Measurements from ENCODE around the gene TRABD. TPM values are rescaled to one million over a fixed set of nuclear protein-coding genes. Genes with fewer than 3 reads are reported as not detected.

TRABD gene
- polyA plus RNA-seq, 1 donor from 2014 or later: 31.8 TPM

- Histone ChIP-seq H2AFZ (ENCODE audit: low read depth, low read length) (no peak overlapping the region), H3K9ac (ENCODE audit: low read length) (no peak overlapping the region), H3K4me2 (ENCODE audit: low read length) (no peak overlapping the region), H3K9me2 (ENCODE audit: insufficient read depth, low read length) (no peaks in the 10 kb centered on the region), H3K27ac (ENCODE audit: low read length) (no peak overlapping the region), H3K4me3 (ENCODE audit: low read length) (no peak overlapping the region), H3K27me3 (ENCODE audit: insufficient read depth, low read depth, low read length) (no peaks in the 10 kb centered on the region), H4K20me1 (ENCODE audit: insufficient read depth) (no peaks in the 10 kb centered on the region), H3K9me3 (ENCODE audit: low read length) (no peaks in the 10 kb centered on the region), H3F3A (ENCODE audit: insufficient read depth, low read length, poor library complexity, severe bottlenecking) (no peaks in the 10 kb centered on the region), H3K79me2 (replicated peaks; ENCODE audit: insufficient read depth, low read length) (no peaks in the 10 kb centered on the region), H3K36me3 (ENCODE audit: insufficient read depth, low read length) (no peaks in the 10 kb centered on the region)
- TF ChIP-seq POLR2AphosphoS5 (IDR thresholded peaks at IDR 0.05): no peak
- no peak for TF ChIP-seq SMC3 (conservative IDR thresholded peaks at IDR 0.05; ENCODE audit: poor library complexity)
- TF ChIP-seq EP300 (conservative IDR thresholded peaks at IDR 0.05; ENCODE audit: poor library complexity, severe bottlenecking): no peak
- no peak for TF ChIP-seq EZH2 (IDR thresholded peaks at IDR 0.05; ENCODE audit: borderline replicate concordance, insufficient read depth, low read length, poor library complexity, severe bottlenecking)
- TF ChIP-seq RAD21 (conservative IDR thresholded peaks at IDR 0.05): no peak
- no peak for TF ChIP-seq TAF1 (IDR thresholded peaks at IDR 0.05; ENCODE audit: low read depth)
- TF ChIP-seq MXI1 (conservative IDR thresholded peaks at IDR 0.05; ENCODE audit: poor library complexity, severe bottlenecking): no peak
- TF ChIP-seq, protein P1, sequence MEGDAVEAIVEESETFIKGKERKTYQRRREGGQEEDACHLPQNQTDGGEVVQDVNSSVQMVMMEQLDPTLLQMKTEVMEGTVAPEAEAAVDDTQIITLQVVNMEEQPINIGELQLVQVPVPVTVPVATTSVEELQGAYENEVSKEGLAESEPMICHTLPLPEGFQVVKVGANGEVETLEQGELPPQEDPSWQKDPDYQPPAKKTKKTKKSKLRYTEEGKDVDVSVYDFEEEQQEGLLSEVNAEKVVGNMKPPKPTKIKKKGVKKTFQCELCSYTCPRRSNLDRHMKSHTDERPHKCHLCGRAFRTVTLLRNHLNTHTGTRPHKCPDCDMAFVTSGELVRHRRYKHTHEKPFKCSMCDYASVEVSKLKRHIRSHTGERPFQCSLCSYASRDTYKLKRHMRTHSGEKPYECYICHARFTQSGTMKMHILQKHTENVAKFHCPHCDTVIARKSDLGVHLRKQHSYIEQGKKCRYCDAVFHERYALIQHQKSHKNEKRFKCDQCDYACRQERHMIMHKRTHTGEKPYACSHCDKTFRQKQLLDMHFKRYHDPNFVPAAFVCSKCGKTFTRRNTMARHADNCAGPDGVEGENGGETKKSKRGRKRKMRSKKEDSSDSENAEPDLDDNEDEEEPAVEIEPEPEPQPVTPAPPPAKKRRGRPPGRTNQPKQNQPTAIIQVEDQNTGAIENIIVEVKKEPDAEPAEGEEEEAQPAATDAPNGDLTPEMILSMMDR (IDR thresholded peaks at IDR 0.05; ENCODE audit: poor library complexity, severe bottlenecking): no peak
Measured at GRCh38 chr22:50211147-50211546, 25.4 kb downstream of the TRABD start.

GRCh38 chr22:50213263-50213662 lies 27.6 kb downstream of the TRABD start:
- TF ChIP-seq POLR2AphosphoS5 (IDR thresholded peaks at IDR 0.05) (no peak), EZH2 (IDR thresholded peaks at IDR 0.05; ENCODE audit: borderline replicate concordance, insufficient read depth, low read length, poor library complexity, severe bottlenecking) (no peak), RAD21 (conservative IDR thresholded peaks at IDR 0.05) (no peak), SMC3 (conservative IDR thresholded peaks at IDR 0.05; ENCODE audit: poor library complexity) (no peak), MXI1 (conservative IDR thresholded peaks at IDR 0.05; ENCODE audit: poor library complexity, severe bottlenecking) (no peak), TAF1 (IDR thresholded peaks at IDR 0.05; ENCODE audit: low read depth) (no peak), EP300 (conservative IDR thresholded peaks at IDR 0.05; ENCODE audit: poor library complexity, severe bottlenecking) (no peak)
- TF ChIP-seq, protein P2, sequence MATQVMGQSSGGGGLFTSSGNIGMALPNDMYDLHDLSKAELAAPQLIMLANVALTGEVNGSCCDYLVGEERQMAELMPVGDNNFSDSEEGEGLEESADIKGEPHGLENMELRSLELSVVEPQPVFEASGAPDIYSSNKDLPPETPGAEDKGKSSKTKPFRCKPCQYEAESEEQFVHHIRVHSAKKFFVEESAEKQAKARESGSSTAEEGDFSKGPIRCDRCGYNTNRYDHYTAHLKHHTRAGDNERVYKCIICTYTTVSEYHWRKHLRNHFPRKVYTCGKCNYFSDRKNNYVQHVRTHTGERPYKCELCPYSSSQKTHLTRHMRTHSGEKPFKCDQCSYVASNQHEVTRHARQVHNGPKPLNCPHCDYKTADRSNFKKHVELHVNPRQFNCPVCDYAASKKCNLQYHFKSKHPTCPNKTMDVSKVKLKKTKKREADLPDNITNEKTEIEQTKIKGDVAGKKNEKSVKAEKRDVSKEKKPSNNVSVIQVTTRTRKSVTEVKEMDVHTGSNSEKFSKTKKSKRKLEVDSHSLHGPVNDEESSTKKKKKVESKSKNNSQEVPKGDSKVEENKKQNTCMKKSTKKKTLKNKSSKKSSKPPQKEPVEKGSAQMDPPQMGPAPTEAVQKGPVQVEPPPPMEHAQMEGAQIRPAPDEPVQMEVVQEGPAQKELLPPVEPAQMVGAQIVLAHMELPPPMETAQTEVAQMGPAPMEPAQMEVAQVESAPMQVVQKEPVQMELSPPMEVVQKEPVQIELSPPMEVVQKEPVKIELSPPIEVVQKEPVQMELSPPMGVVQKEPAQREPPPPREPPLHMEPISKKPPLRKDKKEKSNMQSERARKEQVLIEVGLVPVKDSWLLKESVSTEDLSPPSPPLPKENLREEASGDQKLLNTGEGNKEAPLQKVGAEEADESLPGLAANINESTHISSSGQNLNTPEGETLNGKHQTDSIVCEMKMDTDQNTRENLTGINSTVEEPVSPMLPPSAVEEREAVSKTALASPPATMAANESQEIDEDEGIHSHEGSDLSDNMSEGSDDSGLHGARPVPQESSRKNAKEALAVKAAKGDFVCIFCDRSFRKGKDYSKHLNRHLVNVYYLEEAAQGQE (IDR thresholded peaks at IDR 0.05; ENCODE audit: borderline replicate concordance): no peak
- TF ChIP-seq, protein P1 (IDR thresholded peaks at IDR 0.05; ENCODE audit: poor library complexity, severe bottlenecking): no peak
- Histone ChIP-seq H3K79me2 (replicated peaks; ENCODE audit: insufficient read depth, low read length) (no peaks in the 10 kb centered on the region), H3K4me3 (ENCODE audit: low read length) (no peak overlapping the region), H2AFZ (ENCODE audit: low read depth, low read length) (no peak overlapping the region), H3K27ac (ENCODE audit: low read length) (no peak overlapping the region), H3K9me2 (ENCODE audit: insufficient read depth, low read length) (no peaks in the 10 kb centered on the region), H3K9me3 (ENCODE audit: low read length) (no peaks in the 10 kb centered on the region), H3F3A (ENCODE audit: insufficient read depth, low read length, poor library complexity, severe bottlenecking) (no peaks in the 10 kb centered on the region), H3K9ac (ENCODE audit: low read length) (no peak overlapping the region), H3K27me3 (ENCODE audit: insufficient read depth, low read depth, low read length) (no peaks in the 10 kb centered on the region), H3K36me3 (ENCODE audit: insufficient read depth, low read length) (no peaks in the 10 kb centered on the region), H4K20me1 (ENCODE audit: insufficient read depth) (no peaks in the 10 kb centered on the region), H3K4me2 (ENCODE audit: low read length) (no peak overlapping the region)

Data from neural cell (in vitro differentiated cells).